GM19240 (cell line): Measurements from ENCODE around the gene METTL21C.

Experiments used
- DNase-seq: peaks from one replicate; pipeline ENCODE4 v3.0.0; 2011; ENCODE audit warnings: low spot score; ENCODE audit not compliant: insufficient read length

Gene METTL21C

DNA sequence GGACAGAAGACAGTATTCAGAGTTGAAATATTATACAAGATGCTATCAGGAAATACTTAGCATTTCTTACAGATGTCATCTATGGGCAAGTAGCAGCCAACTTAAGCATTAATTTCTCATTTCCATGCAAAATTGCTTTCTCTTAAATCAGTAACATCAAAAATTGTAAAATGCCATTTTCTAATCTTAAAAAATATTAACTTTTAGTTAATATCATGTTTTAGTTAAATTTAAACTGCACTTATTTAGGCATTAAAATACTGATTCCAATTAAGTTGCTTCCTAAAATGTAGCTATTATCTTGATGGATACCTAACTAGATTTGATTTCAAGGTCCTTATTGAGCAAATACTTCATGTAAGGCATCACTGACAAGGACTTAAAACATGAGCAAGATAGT lies 27.8 kb downstream of the METTL21C start:
- DNase-seq = no peak

DNA sequence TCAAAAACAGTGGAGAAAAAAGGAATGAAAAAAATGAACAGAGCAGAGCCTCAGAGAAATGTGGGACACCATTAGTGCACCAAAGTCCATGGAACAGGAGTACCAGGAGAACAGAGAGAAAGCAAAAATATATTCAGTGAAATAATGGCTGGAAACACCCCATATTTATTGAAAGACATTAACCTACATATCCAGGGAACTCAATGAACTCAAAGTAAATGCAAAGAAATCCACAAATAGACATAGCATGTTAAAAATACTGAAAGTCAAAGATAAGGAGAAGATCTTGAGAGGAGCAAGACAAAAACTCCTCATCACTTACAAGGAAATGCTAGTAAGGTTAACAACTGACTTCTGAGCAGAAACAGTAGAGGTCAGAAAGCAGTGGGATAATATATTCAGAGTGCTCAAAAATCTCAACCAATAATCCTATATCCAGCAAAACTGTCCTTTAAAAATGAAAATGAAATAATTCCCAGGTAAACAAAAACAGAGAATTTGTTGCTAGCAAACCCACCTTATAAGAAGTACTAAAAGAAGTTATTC lies 35.6 kb downstream of the METTL21C start:
- no peak for DNase-seq

GRCh38 chr13:102658660-102659059 lies 36.2 kb downstream of the METTL21C start:
- DNase-seq = no peak

DNA sequence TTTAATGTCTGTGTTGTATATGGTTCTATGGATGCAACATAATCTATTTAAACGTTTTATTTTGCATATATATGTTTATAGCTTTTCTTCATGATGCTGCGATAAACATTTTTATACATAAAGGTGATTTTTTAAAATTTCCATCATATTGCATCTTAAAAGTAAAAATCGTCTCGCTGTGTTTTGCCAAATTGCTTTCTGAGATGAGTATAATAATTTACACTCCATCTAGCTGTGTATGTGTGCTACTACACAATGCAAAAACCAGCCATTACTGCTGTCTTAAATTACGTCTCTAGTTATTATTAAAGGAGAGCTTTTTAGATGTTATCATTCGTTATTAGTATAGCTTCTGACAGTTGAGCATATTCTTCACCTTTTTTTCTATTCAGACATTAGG lies 37.2 kb downstream of the METTL21C start:
- DNase-seq = no peak

DNA sequence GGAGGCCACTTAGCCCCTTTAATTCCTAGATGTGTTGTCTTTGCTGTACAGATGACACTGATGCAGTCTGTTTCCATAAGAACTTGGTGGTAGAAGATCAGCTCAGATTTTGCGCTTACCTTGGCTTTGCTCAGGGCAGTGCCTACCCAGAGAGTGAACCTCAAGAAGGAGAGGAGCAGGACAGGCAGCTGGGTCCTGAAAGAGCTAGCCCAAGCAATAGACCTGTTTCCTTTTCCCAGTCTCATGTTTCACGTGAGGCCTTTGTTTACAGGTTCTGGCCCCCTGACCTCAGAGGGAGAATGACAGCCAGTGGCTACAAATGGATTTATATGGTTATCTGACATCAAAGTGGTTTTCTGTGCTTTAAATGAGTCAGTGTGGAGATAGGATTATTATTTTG lies 40.1 kb downstream of the METTL21C start:
- no peak for DNase-seq

DNA sequence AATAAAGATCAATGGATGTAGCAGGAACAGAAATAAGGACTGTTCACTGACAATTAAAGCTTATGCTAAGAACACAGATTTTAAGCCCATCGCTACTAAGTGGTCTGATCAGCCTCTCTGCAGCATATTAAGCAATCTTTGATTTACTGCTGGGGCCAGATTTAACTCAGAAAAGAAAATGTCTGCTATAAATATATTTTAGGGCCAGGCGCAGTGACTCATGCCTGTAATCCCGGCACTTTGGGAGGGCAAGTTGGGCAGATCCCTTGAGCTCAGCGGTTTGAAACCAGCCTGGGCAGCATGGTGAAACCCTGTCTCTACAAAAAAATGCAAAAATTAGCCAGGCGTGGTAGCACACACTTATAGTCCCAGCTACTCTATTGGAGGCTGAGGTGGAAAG lies 43.0 kb downstream of the METTL21C start:
- no peak for DNase-seq

GRCh38 chr13:102651392-102651791 lies 43.5 kb downstream of the METTL21C start:
- DNase-seq = no peak

DNA sequence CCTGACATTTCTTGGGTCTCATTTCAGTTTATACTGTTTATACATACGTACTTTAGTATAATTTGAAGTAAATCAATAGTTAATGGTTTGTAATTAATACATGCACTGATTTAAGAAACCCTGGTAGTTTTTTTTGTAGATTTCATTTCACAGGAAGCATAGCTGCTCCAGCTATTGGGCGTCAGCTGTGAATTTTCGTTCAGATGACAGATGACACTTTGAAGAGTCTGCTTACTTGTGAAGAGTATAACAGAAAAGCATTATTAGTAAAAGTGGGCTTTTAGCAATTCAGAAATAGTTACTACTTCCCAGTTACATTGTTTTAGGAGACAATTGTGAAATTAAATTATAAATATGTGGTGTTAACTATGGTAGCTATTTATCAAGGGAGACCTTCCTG lies 44.4 kb downstream of the METTL21C start:
- DNase-seq = no peak

- no peak for DNase-seq
Observed at GRCh38 chr13:102648046-102648445, 46.8 kb downstream of the METTL21C start.

GRCh38 chr13:102645701-102646100 lies 49.1 kb downstream of the METTL21C start:
- DNase-seq = no peak

DNA sequence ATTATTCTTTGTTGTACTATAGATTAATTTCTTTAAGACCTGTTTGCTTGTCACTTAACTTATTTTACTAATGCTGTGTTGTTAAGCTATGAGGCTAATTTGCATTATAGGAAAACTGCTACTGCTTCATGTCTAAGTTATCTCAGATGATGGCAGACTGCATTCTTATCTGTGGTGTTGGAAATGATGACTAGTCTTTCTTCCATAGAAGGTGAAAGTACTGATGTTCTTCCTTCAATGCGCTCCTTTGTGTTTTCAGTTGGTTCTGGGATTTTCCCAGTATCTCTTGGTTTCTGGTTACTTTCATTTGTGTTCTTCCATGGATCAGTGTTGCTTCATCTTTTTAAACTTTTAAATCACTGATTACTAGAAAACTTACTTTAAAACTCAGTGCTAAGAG lies 51.2 kb downstream of the METTL21C start:
- no peak for DNase-seq

- DNase-seq = no peak
Observed at GRCh38 chr13:102642475-102642874, 52.4 kb downstream of the METTL21C start.

- no peak for DNase-seq
Observed at GRCh38 chr13:102642029-102642428, 52.8 kb downstream of the METTL21C start.

- no peak for DNase-seq
Observed at GRCh38 chr13:102638741-102639140, 56.1 kb downstream of the METTL21C start.
